GM11168 (cell line): Measurements from ENCODE around the gene AAGAB.
"Not testable (repeated sequence)": the region's sequence is repeated elsewhere in the genome, so short reads cannot be mapped to it uniquely, and the experiment has no call there.

Source experiments
- in situ Hi-C: fragments of 300-500 bp; cut with MboI; formaldehyde crosslinking; loops from one replicate; pipeline ENCODE4 v1.12.0; 2022; ENCODE audit warnings: low sequenced_read_pairs; ENCODE audit not compliant: unreplicated experiment

The AAGAB gene

DNA sequence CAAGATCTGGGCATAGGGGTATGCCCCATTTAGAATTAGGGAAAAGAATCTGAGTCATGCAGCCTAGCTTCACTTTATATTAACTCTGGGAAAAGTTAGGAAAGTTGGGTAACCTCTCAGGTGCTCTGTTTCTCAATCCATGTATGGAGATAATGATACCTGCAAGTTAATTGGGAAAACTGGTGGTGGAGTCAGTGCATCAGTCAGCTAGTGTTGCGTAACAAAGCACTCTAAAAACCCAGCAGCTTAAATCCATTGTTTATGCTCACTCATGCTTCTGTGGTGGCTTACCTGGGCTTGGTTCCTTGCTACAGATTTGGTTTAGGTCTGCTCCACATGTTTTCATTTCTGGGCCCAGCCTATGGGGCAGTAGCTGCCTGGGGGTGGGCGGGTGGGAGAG, 98.0 kb downstream of the AAGAB start:
- in situ Hi-C loops: no loop called here

DNA sequence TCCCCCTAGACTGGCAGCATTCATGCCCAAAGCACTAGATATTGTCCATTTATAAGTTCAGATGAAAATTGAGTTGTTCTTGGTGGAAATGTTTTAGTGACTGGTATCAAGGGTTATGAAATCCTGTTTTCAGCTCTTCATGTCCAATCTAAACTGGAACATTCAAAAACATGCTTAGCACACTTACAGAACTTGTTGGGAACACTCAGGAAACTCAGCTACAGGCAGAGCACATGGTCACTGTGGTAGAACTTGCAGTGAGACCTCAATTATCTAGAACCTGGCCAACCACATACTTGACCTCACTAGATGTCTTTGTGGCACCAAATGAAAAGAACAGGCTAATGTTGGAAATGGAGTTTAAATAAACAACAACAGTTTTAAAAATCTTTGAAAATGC, 100.2 kb downstream of the AAGAB start:
- in situ Hi-C loops: no loop called here

GRCh38 chr15:67153044-67153443, 101.4 kb downstream of the AAGAB start:
- in situ Hi-C loops: not testable (repeated sequence)

DNA sequence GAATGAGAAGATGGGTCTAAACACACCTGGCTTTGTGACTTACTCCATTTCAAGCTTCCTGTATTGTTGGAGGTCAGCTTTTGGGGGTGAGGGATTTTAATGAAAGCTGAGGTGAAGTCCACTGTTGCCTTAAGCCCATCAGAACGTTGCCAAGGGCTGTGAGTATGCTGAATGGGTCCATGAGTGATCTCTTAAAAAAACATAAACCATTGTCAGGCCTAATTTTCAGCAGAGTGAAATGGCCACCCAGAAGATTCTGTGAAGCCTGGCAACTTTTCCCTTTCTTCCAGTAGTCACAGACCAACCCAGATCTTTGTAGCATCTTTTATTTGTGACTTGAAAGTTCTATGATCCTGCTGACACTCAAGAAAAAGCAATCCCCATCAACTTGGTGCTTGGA, 102.0 kb downstream of the AAGAB start:
- in situ Hi-C loops: no loop called here
